GM19099 (cell line): ENCODE results near the gene KLF16.

Experiments
- POLR2A ChIP-seq: IDR thresholded peaks from 3 replicates; pipeline ENCODE4 v1.6.1; 2011; ENCODE audit warnings: low read depth; ENCODE audit not compliant: insufficient read length; ENCODE audit errors: extremely low read depth

Gene KLF16

GRCh38 chr19:1893791-1894190, 30.4 kb upstream of the KLF16 start:
- no peak for TF ChIP-seq POLR2A

GRCh38 chr19:1889907-1890306, 26.5 kb upstream of the KLF16 start:
- TF ChIP-seq POLR2A = no peak

DNA sequence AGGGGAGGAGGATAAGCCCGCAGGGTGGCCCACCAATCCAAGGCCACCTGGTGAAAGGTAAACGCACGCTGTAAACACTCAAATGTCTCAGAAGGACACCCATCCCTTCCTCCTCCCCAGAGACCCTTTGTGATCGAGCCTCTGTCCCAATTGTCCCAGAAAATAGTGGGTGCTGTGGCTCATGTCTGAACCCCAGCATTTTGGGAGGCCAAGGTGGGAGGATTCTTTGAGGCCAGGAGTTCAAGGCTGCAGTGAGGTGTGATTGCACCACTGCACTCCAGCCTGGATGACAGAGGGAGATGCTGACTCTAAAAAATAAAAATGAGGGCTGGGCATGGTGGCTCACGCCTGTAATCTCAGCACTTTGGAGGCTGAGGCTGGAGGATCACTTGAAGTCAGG, 25.0 kb upstream of the KLF16 start:
- no peak for TF ChIP-seq POLR2A

GRCh38 chr19:1885398-1886119, 22.2 kb upstream of the KLF16 start, which contains the start of gene ABHD17A:
ABHD17A (minus strand) TSS chr19:1885496; CDS start chr19:1881566, 3,930 bp downstream.
- TF ChIP-seq POLR2A = peak; percentile 58

GRCh38 chr19:1884719-1885334, 21.4 kb upstream of the KLF16 start:
- no peak for TF ChIP-seq POLR2A

DNA sequence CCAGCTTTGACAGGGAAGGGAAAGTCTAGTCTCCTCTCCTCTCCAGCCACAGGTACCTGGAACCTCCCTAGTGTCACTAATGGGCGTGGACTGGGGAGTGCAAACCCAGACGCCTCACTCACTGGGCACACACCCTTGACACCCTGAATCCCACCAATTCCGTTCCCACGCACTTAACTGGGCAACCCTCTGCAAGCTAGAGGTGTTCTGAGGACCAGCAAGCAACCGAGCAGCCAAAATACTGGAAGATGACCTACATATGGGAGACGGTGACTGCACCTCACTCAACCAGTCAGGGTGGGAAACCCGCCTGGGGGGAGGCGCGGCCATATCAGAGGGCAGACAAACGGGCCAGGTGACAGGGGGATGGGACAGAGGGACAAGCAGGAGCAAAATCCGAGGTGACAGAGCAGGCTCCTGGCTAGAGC, 20.9 kb upstream of the KLF16 start:
- no peak for TF ChIP-seq POLR2A

DNA sequence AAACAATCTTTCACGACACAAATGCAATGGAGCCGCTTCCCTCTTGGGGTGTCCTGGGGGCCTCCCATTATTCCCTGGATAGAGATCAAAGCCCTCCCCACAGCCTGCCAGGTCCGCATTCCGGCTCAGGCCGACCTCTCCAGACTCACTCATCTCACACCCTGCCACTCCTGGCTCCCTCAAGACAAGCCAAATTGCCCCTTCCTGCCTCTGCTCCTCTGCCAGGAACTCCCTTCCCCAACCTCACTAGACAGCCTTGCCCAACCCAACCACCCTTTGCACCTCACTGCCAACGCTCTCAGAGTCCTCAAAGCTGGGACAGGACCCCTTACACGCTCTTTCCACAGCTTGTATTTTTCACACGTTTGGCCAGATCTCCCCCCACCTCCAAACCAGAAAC, 20.4 kb upstream of the KLF16 start:
- no peak for TF ChIP-seq POLR2A

- TF ChIP-seq POLR2A = no peak
Observed at GRCh38 chr19:1882786-1883692, 19.7 kb upstream of the KLF16 start.

DNA sequence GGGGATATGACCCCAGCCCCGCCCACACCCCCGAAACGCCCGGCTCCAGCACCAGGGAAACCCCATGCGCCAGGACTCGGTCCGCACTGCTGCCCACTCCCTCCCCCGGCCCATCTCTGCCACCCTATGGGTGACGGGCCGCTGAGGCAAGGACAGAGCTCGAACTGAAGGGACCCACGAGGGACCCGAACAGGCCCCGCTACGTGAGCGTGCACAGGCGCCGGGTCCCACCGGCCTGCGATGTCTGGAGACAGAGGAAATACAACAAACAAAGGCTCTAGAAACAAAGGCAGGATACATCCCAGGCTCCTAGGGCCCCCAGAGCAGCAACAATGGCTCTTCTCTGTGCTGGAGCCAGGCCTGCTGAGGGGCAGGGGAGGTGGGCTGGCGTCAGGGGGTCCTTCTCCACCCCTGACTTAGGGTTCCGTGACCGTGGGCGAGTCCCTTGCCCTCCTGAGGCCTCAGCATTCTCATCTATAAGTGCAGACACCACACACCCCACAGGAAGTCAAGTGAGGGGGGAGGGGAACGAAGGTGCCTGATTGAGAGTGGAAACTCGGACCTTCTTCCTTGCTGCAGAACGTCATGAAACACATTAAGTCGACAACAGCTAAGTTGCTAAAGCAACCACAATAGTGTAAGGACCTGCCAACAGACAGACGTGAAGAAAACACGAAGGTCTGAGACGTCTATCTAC, 18.9 kb upstream of the KLF16 start:
- no peak for TF ChIP-seq POLR2A

GRCh38 chr19:1880611-1881392, 17.4 kb upstream of the KLF16 start:
- TF ChIP-seq POLR2A = no peak

GRCh38 chr19:1875646-1876495, 12.5 kb upstream of the KLF16 start:
- TF ChIP-seq POLR2A = peak; percentile 92

DNA sequence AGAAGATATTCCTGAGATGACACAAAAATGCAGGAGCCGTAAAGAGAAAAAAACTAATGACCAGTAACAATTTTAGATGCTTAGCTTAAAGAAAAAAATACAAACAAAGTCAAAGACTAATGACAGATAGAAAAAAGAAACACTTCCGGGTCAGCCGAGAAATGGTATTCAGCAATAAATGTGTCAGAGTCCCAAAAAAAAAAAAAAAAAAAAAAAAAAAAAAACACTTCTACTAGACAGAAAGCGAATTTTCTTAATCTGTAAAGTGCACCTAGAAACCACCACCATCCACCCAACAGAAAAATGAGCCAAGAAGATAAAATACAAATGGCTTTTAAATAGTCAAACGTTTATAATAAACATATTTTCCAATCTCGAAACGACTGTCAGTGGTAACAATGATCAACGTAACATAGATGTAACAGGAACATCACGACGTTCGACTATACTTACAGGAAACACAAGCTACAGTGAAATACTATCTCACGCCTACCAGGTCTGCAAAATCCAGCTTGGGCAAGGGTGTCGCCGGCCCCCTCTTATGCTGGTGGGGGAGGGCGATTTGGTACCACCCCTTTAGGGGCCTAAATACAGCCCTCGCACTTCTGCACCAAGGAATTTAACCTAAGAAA, 11.3 kb upstream of the KLF16 start:
- TF ChIP-seq POLR2A = no peak
